ENCODE measurements around the gene GOLGA6A. TPM values are rescaled to one million over a fixed set of nuclear protein-coding genes. Genes with fewer than 3 reads are reported as not detected.

GOLGA6A gene
- total and polyA plus RNA-seq, 7 donors = 0.08 to 1.1 (median 0.16) TPM; not detected in 4

GRCh38 chr15:74050127-74050526 is 32.2 kb downstream of the GOLGA6A start:
- DNase-seq (no peak), ATAC-seq (no peak)
- 84 to 88% (median 86%) methylated on average over 5 of the region's 5 CpGs for WGBS, 3 donors
- TF ChIP-seq CTCF (IDR thresholded peaks at IDR 0.05) = no peak
- Histone ChIP-seq H3K27me3 (ENCODE audit: insufficient read depth in 3 of 3, low read length in 2 of 3) (no peaks in the 10 kb centered on the region), H3K4me1 (peaks cover 5% of the 10 kb centered on the region), H3K4me3 (no peak overlapping the region), H3K9me3 (no peaks in the 10 kb centered on the region), H3K27ac (peak overlapping the region; percentile 60), H3K36me3 (ENCODE audit: insufficient read depth in 1 of 2, low read depth in 1 of 2) (no peaks in the 10 kb centered on the region)
- intact Hi-C loops (cut with DNase I) = loop anchor here in 1 of 2 donors (5.0 kb wide), 1 partner anchor 272 kb away; no protein-coding TSS in a partner anchor

- Histone ChIP-seq H3K27me3 (ENCODE audit: insufficient read depth in 3 of 3, low read length in 2 of 3) (no peaks in the 10 kb centered on the region), H3K27ac (no peak overlapping the region), H3K4me3 (no peak overlapping the region), H3K36me3 (ENCODE audit: insufficient read depth in 1 of 2, low read depth in 1 of 2) (peaks cover 0 to 26% of the 10 kb centered on the region in 2 donors), H3K4me1 (no peaks in the 10 kb centered on the region), H3K9me3 (no peaks in the 10 kb centered on the region)
- DNase-seq (no peak), ATAC-seq (no peak)
- WGBS, 3 donors = 78 to 81% (median 78%) methylated on average over 7 of the region's 7 CpGs
- intact Hi-C loops (cut with DNase I) = no loop called here
- TF ChIP-seq CTCF (IDR thresholded peaks at IDR 0.05) = no peak
These were observed 36.1 kb downstream of the GOLGA6A start for GRCh38 chr15:74046275-74046674.

- Histone ChIP-seq H3K4me3 (no peak overlapping the region), H3K4me1 (no peaks in the 10 kb centered on the region), H3K27me3 (ENCODE audit: insufficient read depth in 3 of 3, low read length in 2 of 3) (no peaks in the 10 kb centered on the region), H3K9me3 (no peaks in the 10 kb centered on the region), H3K36me3 (ENCODE audit: insufficient read depth in 1 of 2, low read depth in 1 of 2) (peaks cover 0 to 26% of the 10 kb centered on the region in 2 donors), H3K27ac (no peak overlapping the region)
- DNase-seq (no peak), ATAC-seq (no peak)
- no peak for TF ChIP-seq CTCF (IDR thresholded peaks at IDR 0.05)
- intact Hi-C loops (cut with DNase I) = no loop called here
- 78 to 79% (median 78%) methylated on average over 7 of the region's 7 CpGs for WGBS, 3 donors
These were observed 36.6 kb downstream of the GOLGA6A start for GRCh38 chr15:74045636-74046274.

- no peak overlapping the region for H3K27ac ChIP-seq
- intact Hi-C loops (cut with DNase I) = no loop called here
- H3K36me3 ChIP-seq (ENCODE audit: insufficient read depth in 1 of 2, low read depth in 1 of 2) = peaks cover 0 to 26% of the 10 kb centered on the region in 2 donors
These were observed 37.2 kb downstream of the GOLGA6A start for GRCh38 chr15:74045184-74045583.

More at GRCh38 chr15:74045184-74045583, 37.2 kb downstream of the GOLGA6A start:
- Histone ChIP-seq H3K4me3 (no peak overlapping the region), H3K27me3 (ENCODE audit: insufficient read depth in 3 of 3, low read length in 2 of 3) (no peaks in the 10 kb centered on the region), H3K4me1 (no peaks in the 10 kb centered on the region), H3K9me3 (no peaks in the 10 kb centered on the region)
- no peak for ATAC-seq
- DNase-seq = no peak
- no peak for TF ChIP-seq CTCF (IDR thresholded peaks at IDR 0.05)

All from psoas muscle (tissue), 8 donors.